HG02938 (cell line): ENCODE results near the gene ZNF366.

Source experiments
- ATAC-seq: cut with Tn5 transposase; IDR thresholded peaks from one replicate; pipeline ENCODE4 v1.9.1; 2021; ENCODE audit warnings: mild to moderate bottlenecking, moderate library complexity; ENCODE audit not compliant: unreplicated experiment

Gene ZNF366

GRCh38 chr5:72465601-72466563 is 41.3 kb downstream of the ZNF366 start:
- ATAC-seq = peak; percentile 67

- no peak for ATAC-seq
Measured at GRCh38 chr5:72465066-72465465, 42.1 kb downstream of the ZNF366 start.

GRCh38 chr5:72464071-72464470 is 43.1 kb downstream of the ZNF366 start:
- ATAC-seq = no peak

GRCh38 chr5:72463449-72464052 is 43.7 kb downstream of the ZNF366 start:
- no peak for ATAC-seq

GRCh38 chr5:72460413-72460812 is 46.8 kb downstream of the ZNF366 start:
- ATAC-seq = no peak

GRCh38 chr5:72459913-72460312 is 47.3 kb downstream of the ZNF366 start:
- no peak for ATAC-seq

GRCh38 chr5:72459089-72459661 is 48.0 kb downstream of the ZNF366 start:
- no peak for ATAC-seq

GRCh38 chr5:72458407-72458806 is 48.8 kb downstream of the ZNF366 start:
- no peak for ATAC-seq

- no peak for ATAC-seq
Measured at GRCh38 chr5:72457491-72457890, 49.7 kb downstream of the ZNF366 start.

GRCh38 chr5:72456391-72457074 is 50.7 kb downstream of the ZNF366 start:
- ATAC-seq = no peak

GRCh38 chr5:72455476-72455875 is 51.7 kb downstream of the ZNF366 start:
- no peak for ATAC-seq

- ATAC-seq = no peak
Measured at GRCh38 chr5:72454996-72455395, 52.2 kb downstream of the ZNF366 start.

- ATAC-seq = no peak
Measured at GRCh38 chr5:72453246-72453775, 53.9 kb downstream of the ZNF366 start.

GRCh38 chr5:72452515-72453245 is 54.5 kb downstream of the ZNF366 start:
- ATAC-seq = no peak

GRCh38 chr5:72451741-72452505 is 55.3 kb downstream of the ZNF366 start:
- ATAC-seq = peak; percentile 59

GRCh38 chr5:72448368-72448767 is 58.8 kb downstream of the ZNF366 start:
- no peak for ATAC-seq

GRCh38 chr5:72447751-72448150 is 59.5 kb downstream of the ZNF366 start:
- no peak for ATAC-seq

- ATAC-seq = no peak
Measured at GRCh38 chr5:72445969-72446368, 61.2 kb downstream of the ZNF366 start.

GRCh38 chr5:72443883-72444282 is 63.3 kb downstream of the ZNF366 start:
- ATAC-seq = no peak
